GM19043 (cell line): ENCODE measurements around the gene C19orf44.

Experiments used
- ATAC-seq: cut with Tn5 transposase; IDR thresholded peaks from one replicate; pipeline ENCODE4 v1.9.1; 2021; ENCODE audit warnings: low read depth; ENCODE audit not compliant: unreplicated experiment

C19orf44 gene

DNA sequence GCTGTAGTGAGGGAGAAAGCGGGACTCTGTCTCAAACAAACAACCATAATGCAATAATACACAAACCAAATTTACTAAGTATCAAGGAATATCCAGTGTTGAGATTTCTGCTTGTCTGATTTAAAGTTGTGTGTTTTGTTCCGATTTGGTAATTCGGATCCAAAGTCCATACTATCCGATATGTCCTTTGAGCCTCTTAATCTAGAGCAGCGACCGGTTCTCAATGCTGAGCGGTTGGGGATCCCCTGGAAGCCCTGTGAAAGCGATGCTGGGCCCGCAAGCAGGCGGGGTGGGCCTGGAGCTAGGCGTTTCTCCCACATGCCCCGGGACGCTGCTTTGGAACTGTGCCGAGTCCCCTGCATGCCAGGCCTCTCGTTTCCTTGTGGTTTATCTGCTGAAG, 20.2 kb downstream of the C19orf44 start:
- no peak for ATAC-seq

DNA sequence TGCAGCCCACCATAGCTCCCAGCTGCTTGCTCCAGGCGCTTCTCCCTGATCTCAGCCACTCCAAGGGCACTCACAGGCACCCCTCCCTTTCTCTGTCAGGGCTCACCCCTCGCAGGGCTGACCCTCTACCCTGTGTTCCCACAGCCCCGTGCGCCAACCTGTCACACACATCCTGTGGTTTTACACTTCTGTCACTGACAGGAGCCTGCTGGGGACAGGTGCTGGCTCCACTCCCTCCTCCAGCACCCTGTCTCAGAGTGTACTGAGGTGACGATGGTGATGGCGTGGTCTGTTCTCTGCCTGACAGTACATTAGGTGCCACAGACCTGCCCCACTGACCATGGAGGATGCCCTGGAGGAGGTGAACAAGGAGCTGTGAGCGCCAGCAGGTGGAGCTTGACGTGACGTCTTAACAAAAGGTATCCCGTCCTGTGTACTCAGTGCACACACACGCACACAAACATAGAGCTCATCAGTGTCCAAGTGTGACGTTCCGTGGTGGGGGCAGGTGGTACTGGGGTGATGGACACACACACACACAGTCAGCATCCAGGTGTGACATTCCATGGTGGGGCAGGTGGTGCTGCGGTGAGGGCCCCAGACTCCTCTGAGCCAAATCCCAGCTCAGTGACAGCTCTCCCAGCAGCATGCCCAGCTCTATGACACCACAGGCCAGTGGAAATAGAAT, 20.9 kb downstream of the C19orf44 start:
- no peak for ATAC-seq

DNA sequence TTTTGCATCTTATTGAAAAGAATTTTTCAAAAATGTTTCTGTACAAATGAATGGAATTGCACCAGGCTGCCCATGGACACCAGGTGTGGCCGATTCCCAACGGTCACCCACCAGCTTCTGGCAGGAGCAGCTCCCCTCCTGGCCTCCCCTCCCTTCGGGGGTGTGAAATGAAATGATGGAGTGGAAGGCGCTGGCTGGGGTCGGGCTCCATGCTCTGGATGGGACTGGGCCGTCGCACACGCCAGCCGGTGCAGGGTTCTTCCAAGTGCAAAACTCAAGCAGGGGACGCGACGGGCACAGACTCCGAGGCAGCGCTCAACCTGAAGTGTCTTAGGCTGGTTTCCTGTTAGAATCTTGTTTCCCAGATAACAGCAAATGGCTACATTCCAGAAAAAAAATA, 21.9 kb downstream of the C19orf44 start:
- ATAC-seq: no peak

DNA sequence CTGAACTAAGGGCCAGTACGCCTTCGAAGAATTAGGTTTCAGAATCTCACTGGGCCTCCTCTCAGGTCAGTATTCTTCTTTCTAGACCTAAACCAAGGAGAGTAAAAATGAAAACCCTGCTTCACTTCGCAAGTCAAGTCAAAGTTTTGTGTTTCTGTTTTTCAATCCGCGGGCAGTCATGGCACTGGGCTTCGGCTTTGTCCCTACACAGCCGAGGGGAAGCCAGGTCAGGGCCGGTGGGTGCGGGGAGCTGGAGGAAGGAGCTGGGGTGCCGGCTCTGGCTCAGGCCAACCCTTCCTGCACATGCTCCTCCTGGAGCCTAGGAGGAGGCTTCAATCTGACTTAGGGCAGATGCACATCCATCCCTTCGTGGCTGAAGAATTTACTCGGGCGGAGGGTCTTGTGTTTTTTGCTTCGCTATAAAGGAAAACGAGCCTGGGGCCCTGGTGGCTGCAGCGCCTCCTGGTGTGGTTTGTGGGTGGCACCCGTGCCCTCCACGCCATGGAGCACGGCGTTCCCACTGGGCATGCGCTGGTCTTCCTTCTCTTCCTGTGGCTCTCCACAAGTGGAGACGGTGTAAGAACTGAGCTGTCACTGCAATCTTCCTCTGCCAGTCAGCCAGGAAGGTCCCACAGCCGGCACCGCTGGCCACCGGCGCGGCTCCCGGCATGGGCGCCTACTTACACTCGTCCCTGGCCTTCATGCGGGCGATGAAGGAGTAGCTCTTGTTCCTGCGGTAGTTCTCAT, 22.5 kb downstream of the C19orf44 start:
- ATAC-seq: no peak

DNA sequence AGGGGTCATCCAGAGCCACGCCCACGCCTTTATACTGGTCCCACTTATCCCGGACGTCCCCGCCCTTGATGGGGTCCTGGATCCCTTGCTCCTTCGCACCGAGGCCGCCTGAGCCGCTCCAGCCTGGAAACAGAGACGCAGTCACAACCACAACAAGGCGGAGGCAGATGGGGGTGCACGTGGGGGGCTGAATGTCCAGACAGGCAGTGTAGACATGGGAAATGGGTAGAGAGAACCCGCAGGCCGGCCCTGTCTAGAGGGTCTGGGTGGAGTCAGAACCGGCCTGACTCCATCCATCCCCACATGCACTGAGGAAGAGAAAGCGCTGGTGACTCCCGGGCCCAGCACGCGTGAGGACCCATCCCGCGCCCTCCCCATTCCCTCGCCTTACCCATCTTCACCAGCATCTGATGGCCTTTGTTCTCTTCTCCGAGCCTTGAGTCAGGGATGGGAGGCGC, 23.1 kb downstream of the C19orf44 start:
- no peak for ATAC-seq

DNA sequence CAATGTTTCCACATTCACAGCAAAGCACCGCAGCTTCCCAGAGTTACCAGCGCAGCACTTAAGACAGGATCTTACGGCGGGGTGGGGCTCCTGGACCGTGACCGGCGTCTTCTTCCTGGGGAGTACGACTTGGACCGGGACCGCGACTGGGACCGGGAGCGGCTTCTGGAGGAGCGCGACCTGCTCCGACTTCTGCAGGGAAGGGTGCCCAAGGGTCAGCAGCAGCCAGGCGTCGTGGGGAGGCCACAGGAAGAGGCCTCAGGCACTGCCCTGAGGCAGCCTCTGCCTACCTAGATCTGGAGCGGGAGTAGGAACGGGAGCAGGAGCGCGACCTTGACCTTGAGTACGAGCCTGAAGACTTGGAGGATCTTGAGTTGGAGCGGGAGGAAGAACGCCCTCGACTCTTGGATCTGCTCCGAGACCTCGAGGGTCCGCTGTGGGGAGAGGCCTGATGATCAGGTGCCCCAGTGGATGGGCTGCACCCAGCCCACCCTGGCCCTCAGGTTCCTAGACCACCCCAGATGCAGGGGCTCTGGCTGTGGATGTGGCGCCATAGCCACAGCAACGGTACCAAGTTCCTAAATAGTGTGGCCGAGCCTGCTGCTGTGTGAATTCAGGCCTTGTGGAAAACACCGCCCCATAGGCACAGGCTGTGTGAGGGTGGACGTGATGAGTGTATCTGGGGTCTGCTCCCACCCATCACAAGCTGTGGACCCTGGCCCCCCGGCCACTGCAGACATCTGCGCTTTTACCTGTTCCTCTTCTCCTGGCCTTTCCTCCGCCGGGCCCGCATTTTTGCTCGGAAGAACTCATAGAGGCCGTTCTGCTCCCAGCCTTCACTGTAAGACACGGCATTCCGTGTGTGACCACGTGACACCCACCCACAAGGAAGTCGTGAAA, 24.1 kb downstream of the C19orf44 start:
- no peak for ATAC-seq

DNA sequence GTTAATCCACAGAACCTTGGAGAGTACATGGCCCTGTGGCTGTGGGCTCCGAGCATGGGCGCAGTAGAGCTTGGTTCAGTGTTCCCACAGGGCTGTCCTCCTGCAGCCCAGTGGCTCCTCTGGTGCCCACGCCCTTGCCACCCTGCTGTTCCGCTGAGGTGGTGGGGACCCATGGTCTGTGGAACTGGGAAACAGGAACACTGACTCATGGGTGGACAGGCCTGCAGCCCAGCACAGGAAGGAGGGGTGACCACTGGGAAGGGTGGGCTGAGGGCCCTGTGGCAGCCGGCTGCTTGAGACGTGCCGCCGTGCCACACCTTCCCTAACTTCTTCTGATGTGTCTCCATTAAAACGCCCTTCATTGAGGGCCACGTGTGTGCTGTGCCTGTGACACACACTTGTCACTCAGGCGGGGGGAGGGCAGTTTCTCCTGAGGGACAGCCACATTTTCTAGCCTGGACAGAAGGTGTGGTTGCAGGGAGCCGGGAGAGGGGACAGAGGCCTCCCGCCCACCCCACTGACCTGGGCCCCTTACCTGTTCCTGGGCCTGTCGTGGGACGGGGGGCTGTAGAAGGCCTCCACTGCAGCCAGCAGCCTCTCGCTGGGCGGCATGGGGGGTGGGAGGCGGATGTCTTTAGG, 24.9 kb downstream of the C19orf44 start:
- no peak for ATAC-seq

DNA sequence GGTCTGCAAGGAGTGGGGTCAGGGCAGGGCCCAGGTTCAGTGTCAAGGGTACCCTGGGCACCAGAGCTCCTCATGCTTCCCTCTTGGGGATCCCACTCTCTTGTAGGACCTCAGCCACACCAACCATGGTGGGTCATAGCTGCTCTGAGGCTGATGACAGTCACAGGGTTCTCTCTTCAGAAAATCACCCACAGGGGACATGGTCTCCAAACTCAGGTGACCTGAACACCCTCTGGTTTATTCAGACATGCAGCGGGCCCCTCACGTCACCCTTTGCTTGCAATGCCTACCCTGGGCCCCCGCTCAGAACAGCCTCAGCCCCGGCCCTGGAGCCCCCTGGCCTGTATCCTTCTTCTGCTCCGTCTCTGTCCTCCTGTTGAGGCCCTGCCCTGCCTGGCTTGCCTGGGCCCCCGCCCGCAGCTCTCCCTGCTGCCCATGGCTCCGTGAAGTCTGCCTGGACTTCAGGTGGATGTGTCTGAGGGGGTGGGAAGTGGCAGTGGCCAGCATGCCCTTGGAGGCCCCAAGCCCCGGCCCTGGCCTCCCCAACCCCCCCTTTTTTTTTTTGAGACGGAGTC, 25.6 kb downstream of the C19orf44 start:
- ATAC-seq: no peak

DNA sequence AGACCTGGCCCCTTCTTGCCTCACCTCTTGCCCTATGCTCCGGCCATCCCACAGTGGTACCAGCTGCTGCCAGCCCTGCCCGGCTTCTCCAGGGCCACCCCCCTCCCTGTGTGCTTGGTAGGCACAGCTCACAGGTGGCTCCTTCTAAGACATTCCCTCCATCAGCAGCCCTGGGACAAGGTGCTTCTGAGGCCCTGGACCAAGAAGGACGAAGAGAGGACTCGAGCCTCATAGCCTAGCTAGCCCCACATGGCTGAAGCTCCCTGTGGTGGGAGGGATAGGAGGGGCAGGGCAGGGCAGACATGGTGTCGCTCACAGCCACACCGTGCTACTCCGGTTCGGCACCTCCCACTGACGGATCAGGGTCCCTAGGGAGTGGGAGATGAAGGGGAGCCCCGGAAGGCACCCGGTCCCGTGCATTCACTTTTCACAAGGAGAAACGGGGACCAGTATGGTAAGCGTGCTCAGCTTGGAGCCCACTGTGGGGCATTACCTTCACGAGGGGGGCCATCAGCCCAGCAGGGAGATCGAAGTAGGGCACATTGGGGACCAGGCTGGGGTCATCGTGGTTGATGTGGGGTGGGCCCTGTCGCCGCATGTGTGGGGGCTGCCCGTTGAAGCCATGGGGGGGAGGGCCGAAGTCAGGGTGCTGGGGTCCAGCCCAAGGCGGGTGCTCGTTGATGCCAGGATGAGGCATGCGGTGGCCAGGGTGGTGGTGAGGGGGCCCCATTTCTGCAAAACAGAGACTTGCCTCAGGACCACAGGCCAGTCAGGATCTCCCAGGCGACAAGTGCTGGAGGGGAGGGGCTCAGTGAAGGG, 26.6 kb downstream of the C19orf44 start:
- ATAC-seq: no peak

DNA sequence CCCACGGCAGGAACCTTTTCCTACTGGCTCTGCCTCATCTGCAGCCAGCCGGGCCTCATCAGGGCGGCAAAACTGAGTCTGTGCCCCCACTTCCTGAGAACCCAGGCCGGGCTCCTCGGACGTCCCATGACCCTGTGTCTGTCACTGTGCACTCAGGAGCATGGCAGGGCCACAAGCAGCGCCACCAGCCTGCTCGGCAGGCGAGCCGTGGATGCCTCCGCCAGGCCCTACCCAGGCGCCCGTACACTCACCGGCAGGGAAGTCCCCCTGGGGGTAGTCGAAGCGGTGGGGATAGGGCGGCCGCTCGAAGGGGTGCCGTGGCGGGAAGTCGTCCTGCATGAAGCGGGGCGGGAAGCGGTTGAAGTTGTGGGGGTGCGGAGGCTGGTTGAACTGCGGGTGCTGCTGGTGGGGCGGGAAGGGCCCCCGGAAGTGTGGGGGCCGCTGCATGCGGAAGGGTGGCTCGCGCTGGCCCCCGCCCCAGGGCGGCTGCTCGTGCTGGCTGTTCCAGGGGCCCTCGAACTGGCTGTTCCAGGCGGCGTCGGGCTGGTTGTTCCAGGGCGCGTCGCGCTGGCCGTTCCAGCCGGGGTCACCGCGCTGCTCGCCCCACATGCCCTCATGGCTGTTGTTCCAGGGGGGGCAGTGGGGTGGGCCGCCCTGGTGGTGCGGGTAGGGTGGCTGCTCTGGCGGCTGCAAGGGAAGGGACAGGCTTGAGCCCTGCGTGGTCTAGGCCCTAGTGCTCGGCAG, 29.0 kb downstream of the C19orf44 start:
- ATAC-seq: no peak

DNA sequence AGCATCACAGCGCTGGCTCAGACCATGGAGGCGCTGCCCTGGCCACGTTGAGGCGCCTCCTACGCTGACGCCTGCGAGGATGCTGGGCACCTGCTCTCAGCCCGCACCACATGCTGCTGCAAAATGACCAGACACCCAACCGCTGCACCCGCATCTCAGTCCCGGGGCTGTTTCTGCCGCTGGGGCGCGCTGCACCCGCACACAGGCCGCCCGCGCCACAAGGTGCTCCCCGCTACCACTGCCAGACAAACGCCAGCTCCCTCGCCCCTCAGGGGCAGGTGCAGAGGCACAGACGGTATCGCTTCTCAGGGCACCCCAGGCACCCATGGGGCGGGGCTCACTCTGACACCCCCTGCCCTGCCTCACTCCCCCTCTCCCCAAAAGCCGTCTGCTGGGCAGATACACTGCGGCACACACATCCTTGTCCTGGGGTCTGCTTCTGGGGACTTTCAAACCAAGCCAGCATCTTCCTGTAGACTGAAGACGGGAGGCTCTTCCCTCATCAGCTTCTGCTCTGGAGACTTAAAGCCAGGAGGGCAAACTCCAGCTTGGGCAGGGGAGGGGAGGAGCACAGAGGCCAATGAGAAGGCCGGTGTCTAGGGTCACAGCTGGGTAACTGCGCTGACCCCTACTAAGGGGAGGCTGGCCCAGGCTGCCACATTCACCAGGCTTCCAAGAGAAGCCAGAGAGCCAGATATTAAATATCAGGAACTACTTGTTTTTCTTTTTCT, 29.7 kb downstream of the C19orf44 start:
- ATAC-seq: no peak

DNA sequence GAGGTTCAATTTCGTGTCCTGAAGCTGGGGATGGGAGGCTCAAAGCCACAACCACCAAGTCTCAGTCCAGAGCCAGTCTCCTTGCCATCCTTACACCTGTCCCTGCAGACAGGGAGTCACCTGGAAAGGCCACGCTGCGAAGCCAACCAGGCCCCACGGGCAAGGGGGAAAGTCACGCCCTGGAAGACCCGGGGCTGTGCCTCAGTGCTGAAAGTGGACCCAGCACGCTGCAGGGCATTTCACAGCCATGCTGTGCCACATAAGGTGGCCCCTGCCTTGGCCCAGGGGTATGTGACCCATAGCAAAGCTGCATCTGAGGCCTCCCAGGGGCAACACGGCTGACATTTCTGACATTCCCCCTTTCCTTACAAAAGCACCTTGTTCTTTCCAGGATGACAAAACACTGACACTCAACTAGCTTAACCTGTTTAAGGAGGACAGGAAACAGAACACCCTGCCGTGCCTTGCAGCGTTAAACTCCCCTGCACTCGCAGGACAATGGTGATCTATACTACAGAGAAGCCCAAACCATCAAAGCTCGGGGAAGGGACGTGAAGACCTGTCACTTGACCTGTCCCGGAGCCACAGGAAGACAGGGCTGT, 31.2 kb downstream of the C19orf44 start:
- no peak for ATAC-seq

DNA sequence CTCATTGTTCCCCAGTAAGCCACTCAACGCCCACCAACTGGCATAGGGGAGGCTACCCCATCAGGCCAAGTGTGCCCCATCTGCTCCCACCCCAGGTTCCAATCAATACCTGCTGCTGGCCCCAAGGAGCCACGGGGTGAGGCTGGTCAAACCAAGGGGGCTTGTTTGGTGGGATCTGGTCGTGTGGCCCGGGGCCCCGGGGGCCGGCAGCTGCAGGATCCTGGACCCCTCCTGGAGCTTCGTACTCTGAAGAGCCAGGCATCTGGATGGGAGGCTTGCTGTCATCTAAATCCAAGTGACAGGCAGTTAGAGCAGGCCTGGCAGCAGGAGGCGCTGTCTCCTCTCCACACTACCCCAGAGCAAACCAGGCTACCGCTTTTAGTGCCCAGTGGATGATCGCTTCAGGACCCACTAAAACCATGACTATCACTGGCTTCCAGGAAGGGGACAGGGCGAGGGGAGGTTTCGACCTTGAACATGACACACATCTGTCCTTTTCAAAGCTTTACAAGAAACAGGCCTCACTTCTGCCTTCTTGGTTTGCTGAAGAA, 31.9 kb downstream of the C19orf44 start:
- ATAC-seq: no peak

DNA sequence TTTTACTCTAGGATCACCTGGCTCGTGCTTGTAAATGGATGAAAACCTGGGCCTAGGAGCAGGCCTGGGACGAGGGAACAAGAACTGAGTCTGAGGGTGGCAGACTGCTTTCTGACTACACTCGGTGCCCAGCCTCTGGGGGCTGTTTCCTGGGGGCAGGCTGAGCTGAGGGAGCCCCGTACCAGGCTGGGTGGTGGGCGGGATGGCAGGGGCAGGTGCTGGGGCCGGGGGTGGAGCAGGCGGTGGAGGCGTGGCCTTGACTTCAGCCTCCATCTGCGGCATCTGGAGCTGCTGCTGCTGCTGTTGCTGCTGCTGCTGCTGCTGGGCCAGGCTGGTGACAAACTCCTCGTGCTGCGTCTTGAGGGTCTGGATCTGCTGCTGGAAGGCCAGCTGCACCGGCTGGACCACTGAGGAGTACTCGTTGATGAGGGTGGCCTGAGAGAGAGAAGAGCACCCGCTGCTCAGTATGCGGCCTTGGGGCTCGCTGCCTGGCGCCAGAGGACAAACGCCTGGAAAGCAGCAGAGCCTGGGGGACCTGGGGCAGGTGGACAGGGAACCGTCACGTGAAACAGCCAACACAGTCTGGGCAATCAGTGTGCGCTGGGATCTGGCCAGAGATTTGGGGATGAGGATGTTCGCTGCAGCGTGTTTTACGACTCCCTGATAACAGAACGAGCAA, 33.4 kb downstream of the C19orf44 start:
- no peak for ATAC-seq

DNA sequence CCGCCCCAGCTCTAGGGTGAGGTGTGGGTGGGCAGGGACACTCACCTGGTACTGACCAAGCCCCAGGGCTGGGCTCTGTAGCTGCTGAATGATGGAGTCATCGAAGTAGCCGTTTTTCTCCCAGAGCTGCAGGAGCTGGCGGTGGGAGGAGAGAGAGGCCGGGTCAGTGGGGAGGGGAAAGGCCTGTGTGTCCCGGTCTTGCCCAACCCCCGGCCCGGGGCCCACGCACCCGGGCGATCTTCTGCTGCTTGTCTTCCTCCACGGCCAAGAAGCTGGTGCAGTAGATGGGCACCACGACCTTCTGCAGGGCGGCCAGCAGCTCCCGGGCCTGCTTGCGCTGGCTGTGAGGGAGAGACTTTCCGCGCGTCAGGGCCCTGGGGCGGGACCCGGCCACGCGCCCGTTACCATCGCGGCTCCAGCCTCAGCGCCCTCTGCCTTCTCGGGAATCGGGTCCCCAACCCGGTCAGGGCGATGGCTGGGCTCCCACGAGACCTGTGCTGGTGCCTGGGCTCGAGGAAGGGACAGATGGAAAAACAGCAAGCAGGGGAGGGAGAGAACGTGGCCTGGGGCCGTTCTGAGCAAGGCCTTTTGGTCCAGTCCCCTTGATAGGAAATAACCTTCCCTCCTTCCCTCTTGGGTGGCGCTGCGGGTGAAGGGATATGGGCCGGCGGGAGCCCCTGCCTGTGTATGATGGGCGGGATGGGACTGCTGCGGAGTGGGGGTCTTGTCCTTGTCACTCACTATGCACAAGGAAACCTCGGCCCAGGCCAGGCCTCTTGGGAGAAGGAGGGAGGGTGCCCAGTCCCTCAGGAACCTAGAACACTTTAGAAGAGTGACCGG, 34.6 kb downstream of the C19orf44 start:
- ATAC-seq: no peak

DNA sequence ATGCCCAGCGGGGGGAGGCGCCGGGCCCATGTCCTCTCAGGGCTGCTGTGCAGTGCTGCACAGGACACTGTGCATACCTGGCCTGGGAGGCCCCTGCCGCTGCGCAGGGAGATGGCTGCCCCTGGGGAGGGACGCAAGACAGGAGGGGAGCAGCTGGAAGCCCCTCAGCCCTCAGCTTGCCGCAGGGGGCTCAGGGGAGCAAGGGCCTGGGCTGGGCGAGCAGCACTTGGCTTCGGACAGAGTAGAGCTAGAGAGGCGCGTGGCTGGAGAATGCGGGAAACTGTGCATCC, 35.1 kb downstream of the C19orf44 start:
- ATAC-seq: no peak
